Stimulated activated CD4-positive, alpha-beta T cell treated with anti-CD3 and anti-CD28 coated beads, TNF-alpha, amount 100 ng/mL, for 1 hour (primary cell): ENCODE results near the gene GRIN1.

Source experiments
- DNase-seq, 3 donors: peaks; one replicate each; pipeline ENCODE4 v3.0.0-alpha.2; 2020; ENCODE audit warnings: low read depth in 3 of 3, low spot score in 1 of 3

The GRIN1 gene

DNA sequence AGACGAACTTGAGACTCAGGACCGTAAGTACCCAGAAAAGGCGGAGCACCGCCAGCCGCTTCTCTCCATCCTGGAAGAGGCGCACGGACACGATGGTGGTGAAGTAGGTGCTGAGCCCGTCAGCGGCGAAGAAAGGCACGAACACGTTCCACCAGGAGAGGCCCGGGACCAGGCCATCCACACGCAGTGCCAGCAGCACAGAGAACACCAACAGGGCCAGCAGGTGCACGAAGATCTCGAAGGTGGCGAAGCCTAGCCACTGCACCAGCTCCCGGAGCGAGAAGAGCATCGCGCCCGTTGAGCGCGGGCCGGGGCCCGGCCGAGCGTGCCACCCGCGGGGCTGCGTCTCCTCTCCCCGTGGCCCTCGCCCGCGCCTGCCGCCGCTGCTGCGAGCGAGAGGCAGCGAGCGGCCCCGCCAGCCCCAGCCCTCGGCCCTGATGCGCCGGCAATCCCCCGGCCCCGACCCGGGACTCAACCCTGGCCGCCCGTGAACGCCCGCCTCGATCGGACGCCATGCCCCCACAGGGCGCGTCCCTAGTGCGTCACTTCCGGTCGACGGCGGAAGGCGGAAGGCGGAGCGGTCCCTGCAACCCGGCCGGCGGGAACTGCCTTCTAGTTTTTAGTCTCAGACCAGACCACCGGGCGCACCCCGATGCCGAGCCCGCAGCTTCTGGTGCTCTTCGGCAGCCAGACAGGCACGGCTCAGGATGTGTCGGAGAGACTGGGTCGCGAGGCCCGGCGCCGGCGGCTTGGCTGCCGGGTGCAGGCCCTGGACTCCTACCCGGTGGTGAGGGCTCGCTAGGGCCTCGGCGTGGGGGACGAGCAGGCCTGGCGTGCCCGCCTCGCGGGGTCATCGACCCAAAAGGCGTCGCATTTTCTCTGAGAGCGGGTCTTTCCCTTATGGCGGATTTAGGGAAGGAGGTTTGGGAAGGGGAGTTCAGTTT, 66.4 kb downstream of the GRIN1 start, which contains the start of the genes NDOR1 and TMEM203:
Gene NDOR1 (plus strand): TSS at position 575 of the 944 bp plus-strand sequence. CDS start 78 bp downstream, at position 653.
Gene TMEM203 (minus strand): TSS at position 523 of the 944 bp plus-strand sequence. CDS start 234 bp downstream, at position 289.
- peak; percentile 61 to 94 (median 79) for DNase-seq

GRCh38 chr9:137206602-137207001, 67.6 kb downstream of the GRIN1 start:
- no peak for DNase-seq

- no peak for DNase-seq
Measured at GRCh38 chr9:137211532-137211931, 72.6 kb downstream of the GRIN1 start.

GRCh38 chr9:137212520-137212919, 73.6 kb downstream of the GRIN1 start:
- no peak for DNase-seq

DNA sequence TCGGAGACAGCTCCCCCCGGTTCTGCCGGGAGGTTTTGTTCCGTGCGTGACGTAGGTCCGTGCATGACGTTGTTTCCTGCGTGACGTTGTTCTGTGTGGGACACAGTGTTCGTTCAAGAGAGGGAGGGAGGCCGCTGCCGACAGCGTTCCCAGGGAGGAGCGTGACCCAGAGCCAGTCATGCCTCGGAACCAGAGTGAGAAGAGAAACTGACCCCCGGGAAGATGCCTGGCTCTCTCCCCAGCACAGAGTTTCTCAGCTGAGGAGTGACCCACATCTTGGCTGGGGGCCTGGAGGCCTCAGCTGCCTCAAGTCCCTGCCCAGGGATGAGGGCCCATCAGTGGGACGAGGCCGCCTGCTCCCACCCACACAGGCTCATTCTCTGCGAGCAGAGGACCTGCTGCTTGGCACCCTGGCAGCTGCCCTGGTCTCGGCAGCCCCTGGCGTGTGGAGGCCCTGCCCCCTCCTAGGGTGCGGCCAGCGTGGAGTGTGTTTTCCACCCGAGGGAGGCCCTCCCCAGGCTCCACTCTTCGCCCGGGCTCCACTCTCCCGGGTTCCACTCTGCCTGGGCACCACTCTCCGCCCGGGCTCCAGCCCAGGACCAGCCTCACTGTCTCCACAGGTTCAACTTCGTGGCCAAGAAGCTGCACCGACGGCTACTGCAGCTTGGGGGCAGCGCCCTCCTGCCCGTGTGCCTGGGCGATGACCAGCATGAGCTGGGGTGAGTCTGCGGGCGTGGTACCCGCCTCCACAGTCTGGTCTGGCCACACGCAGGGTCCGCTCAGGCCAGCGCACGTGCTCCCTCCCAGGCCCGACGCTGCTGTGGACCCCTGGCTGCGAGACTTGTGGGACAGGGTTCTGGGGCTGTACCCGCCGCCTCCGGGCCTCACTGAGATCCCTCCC, 74.5 kb downstream of the GRIN1 start:
- DNase-seq = no peak

GRCh38 chr9:137214620-137215019, 75.7 kb downstream of the GRIN1 start:
- DNase-seq = no peak

GRCh38 chr9:137215196-137215986, 76.4 kb downstream of the GRIN1 start:
- DNase-seq = no peak

DNA sequence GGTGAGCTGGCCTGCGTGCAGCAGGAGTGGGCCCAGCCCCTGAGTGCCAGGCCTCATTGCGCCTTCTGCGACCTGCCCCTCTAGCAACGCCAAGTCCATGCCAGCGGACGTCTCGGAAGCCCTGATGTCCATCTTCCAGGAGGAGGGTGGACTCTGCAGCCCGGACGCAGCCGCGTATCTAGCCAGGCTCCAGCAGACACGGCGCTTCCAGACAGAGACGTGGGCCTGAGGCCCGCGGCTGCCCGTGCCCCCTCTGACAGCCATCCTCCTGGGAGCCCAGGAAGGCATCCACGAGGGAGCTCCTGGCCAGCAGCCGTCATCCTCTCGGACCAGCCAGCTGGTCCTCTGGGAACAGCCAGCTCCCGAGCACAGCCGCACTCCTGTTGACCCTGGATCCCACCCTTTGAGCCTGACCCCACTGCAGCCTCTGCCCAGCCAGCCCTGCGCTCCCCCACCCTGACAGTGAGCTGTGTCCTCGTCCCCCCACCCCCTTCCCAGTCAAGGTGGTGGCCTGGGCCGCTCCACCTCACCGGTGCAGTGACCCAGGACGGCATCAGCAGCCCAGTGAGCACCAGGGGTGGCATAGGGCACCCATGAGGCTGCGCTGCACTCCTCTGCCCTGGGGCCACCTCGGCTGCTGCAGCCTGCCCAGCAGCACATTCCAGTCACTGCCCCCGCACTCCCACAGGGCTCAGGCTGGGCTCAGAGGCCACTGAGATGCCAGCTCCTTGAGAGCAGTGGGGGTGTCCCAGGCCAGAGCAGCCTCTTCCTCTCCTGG, 77.4 kb downstream of the GRIN1 start:
- DNase-seq = no peak

DNA sequence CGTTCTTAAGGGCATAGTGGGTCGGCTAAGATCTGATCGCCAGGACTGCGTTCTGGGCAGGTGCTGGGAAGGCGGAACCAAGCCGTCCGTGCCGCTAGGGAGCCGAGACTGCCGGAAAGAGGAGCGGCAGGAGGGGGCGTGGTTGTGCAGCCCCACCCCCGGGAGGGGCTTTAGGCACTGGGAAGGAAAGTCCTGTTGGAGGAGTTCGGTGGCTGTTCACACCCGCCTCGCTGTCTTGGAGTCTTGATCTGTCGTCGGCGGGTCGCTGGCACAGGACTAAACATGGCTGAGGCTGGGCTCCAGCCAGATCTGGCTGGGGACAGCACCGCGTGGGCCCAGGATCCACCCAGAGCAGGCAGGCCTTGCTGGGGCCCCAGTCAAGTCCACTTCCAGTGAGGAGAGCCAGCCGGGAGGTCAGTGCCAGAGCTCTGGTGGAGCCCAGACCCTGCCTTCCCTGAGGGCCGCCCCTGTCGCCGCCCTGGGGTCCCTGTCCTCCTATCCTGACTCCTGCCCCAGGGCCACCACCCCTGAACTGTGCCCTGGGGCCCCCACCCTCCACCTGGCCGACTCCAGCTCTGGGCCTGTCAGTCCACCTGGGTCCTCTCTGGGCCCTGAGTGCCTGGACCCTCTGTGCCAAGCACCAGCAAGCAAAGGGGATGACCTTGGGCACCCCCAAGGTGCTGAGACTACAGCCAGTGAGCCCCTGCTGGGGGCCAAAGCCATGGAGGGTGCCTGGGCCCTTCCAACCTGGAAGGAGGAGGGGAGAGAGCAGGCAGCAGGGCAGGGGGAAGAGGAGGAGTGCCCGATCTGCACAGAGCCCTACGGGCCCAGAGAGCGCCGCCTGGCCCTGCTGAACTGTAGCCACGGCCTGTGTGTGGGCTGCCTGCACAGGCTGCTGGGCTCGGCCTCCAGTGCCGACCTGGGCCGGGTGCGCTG, 78.6 kb downstream of the GRIN1 start:
- DNase-seq = no peak

DNA sequence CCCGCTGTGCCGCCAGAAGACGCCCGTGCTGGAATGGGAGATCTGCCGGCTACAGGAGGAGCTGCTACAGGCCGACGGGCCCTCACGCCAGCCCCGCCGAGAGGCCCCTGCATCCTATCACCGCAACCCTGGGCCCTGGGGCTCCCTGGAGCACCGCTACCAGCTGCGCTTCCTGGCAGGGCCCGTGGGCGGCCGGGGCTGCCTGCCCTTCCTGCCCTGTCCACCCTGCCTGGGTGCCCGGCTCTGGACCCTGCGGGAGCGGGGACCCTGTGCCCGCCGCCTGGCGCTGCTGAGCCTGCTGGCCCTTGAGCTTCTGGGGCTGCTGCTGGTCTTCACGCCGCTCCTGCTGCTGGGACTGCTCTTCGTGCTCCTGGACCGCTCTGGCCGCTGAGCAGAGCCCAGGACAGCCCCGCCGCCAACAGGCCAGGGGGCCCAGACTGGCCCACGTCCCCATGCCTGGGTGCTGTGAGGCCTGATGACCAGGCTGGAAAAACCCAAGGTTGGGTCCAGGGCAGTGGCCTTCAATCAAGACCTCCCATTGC, 79.3 kb downstream of the GRIN1 start:
- DNase-seq = no peak
